ENCODE data around the gene C19orf47.
A peak's percentile ranks its signal among the peaks of the same experiment; 100 is the strongest.
"Not testable (repeated sequence)": the region's sequence is repeated elsewhere in the genome, so short reads cannot be mapped to it uniquely, and the experiment has no call there.

The C19orf47 gene

DNA sequence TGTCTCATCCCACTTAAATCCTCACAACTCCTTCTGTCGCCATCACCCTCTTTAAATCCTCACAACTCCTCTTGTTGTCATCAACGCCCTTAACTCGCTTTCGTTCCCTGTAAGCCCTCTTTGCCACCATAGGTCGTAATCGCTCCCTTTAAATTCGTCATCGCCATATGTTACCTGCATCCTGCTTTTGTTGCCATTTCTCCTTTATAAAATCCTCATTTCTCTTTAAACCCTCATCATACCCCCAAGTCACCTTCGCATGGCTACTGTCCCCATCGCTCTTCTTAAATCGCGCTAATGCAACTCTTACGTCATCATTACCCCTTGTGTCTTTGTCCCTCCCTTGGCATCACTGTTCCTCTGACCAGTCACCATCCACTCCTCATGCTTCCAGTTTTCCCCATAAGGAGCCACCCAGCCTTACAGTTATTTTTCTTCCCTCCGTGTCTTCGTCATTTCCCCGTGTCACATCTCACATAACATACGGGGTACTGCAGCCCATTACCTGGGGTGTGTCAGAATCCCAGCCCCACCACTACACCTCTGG lies 837 bp upstream of the C19orf47 start:
- DNase-seq (ENCODE audit: low spot score) = no peak

- no peak for DNase-seq (ENCODE audit: low spot score)
Observed at GRCh38 chr19:40344422-40344821, 3.8 kb downstream of the C19orf47 start.

GRCh38 chr19:40342644-40343311 lies 5.4 kb downstream of the C19orf47 start:
- no peak for DNase-seq (ENCODE audit: low spot score)

DNA sequence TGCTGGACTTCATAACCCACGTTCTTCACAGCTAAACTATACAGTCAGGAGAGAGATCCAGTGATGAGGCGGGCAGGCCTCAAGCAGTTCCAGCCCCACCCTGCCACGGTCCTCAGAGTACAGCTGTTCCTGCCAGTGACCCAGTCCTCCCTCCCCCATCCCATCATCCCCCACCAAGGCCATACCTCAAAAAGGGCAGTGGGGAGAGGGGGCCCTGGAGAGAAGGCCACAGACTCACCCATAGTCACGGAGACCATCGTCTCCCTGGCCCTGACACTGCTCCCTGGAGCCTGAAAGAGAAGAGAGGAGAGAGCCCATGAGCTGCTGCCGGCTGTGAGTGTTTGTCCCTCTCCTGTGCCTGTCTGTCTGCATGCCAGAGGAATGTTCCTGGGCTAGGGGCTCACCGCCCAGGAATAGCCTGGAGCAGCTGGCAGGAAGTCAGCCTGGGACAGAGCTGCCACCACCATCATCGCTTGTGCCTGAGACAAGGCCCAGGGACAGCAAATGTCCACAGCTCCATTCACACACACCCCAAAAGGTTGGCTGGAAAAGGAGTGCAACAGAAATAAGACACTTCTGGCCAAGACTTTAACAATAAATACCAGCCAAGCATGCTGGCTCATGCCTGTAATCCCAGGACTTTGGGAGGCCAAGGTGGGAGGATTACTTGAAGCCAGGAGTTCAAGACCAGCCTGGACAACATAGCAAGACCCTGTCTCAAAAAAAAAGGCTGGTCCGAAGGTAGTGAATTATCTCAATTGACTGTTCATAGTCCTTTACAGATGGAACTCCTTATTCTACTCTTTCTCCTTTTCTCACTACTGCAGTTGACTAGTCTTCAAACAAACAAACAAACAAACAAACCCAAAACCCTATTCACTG lies 6.4 kb downstream of the C19orf47 start:
- DNase-seq (ENCODE audit: low spot score) = no peak

DNA sequence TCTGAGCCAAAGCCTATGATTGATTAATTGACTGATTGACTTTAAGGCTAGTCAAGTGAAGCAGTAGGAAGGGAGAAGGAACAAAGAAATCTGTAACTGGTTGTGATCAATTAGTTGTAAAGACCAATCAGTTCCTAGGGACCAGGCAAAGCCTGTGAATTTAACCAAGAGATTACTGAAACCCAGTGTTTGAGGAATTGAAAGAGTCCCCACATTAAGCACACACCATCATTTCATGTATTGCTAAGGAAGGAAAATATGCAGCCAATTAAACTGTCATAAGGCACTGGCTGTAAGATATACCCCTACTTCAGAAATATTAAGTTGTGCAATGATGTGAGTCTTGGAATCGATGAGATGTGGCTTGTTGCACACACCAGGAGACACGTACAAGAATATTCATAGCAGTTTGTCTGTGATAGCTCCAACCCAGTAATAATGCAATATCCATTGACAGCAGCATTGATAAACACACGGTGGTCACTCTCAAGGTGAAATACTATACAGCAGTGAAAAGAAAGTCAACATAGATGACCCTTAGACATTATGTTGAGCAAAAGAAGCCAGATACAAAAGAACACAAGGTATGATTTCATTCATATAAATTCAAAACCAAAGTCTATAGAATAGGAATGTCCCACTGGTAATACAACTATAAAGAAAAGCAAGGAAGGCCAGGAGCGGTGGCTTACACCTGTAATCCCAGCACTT lies 9.0 kb downstream of the C19orf47 start:
- DNase-seq (ENCODE audit: low spot score) = no peak

DNA sequence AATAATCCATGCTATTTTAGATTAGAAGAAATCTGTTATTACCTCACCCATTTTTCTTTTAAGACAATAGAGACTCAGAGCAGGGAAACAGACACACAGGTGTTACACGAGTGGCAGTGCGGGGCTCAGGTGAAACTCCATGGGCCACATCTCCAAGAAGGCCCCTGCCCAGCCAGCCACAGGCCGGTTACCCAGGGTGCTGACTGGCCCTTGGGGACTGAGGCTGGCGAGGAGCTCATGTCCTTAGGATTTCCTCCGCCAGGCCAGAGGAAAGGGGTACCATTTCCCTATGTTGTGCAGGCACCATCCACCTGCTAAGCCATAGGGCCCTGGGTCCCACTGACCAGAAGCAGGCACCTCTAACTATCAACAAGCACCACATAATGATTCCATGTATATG lies 10.6 kb downstream of the C19orf47 start:
- DNase-seq (ENCODE audit: low spot score) = no peak

DNA sequence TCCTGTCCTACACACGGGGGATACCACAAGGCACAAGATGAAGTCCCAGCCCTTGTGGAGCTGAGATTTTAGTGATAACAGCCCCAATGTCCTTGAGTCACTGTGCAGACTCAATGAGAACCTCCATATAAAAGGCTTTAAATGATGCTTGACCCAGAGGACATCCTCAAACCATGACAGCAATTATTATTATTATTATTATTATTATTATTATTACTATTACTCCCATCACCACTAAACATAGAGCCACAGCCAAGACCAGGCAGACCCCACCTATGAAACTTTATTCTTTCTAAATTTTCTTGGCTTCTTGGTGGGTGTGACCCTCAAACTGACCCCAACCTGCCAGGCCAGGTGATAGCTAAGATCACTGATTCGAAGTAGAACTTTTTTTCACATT lies 11.1 kb downstream of the C19orf47 start:
- no peak for DNase-seq (ENCODE audit: low spot score)

GRCh38 chr19:40336601-40336900 lies 11.6 kb downstream of the C19orf47 start:
- DNase-seq (ENCODE audit: low spot score) = no peak

- DNase-seq (ENCODE audit: low spot score) = no peak
Observed at GRCh38 chr19:40335855-40336600, 12.2 kb downstream of the C19orf47 start.

DNA sequence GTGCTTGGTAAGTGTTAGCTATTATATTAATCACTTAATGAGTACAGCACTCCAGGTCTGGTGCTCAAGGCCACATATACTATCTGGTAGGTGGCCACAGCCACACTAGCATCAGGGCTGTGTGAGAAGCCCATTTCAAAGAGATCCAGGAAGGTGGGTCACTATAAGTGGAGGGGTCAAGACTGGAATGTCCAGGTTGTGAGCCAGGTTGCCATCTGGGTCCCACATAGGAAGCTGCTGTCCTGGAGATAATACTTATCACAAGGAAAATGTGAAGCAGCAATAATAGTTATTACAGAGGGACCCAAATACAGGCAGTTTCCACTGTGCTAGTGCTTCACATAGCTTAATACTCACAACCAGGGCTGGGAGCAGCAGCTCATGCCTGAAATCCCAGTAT lies 13.1 kb downstream of the C19orf47 start:
- DNase-seq (ENCODE audit: low spot score) = no peak

GRCh38 chr19:40333083-40333482 lies 15.1 kb downstream of the C19orf47 start:
- not testable (repeated sequence) for DNase-seq (ENCODE audit: low spot score)

DNA sequence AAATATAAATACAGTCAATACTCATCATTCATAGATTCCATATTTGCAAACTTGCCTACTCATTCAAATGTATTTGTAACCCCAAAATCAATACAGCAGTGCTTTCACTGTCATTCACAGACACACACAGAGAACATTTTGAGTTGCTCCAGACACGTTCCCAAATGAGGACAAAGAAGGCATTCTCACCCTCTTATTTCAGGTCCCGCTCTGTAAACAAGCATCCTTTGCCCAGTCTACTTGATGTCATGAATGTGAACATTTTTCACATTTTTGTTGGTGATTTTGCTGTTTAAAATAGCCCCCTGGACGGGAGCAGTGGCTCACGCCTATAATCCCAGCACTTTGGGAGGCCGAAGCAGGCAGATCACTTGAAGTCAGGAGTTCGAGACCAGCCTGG lies 15.5 kb downstream of the C19orf47 start:
- peak; percentile 53 for DNase-seq (ENCODE audit: low spot score)

DNA sequence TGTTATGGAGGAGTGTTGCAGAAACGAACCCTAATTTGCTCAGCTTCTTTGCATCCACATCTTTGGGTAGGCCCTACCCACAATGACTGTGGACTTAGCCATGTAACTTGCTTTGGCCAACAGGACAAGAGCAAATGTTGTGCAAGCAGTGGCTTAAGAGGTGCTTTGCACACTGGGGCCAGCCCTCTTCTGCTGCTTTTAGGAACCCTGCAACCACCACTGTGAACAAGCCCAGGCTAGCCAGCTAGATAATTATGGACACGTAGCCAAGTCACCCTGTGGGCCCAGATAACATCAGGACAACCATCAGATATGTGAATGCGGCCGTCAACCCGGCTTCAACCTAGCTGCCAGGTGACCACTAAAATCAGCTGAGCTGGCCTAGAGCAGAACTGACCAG lies 17.1 kb downstream of the C19orf47 start:
- no peak for DNase-seq (ENCODE audit: low spot score)

DNA sequence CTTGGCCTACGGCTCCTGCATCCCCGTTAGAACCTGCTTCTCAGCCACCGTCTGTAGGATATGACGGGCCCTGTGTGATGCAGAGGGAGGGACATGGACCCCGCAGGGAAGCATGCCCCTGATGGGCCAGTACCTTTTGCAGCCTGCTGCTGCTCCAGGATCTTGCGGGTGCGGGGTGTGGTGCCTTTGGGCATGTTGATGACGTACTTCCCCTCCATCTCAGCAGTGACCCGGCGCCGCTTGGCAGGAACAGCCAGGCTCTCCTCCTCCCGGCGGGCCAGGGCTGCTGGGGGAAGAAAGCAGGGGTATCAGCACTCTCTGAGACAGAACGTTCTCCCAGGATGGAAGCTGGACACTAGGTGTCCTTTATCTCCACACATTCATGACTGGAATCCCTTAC lies 22.0 kb downstream of the C19orf47 start:
- DNase-seq (ENCODE audit: low spot score) = no peak

DNA sequence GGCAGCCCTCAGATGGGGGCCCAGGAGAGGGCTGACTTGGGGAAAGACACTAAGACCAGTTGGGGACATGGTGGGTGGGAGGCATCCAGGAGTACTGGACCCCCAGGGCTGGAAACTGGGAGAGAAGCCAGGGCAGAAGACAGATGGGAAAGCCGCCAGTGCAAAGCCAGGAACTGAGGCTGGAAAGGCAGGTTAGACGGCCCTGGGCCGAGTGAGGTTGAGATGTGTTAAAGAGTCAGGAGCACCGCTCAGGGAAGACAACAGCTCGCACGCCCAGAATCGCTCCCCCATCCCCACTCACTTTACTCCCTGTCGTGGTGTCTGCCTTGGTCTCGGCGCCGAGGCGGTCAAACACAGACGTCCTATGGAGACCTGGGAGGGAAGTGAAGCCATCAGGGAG lies 24.5 kb downstream of the C19orf47 start:
- no peak for DNase-seq (ENCODE audit: low spot score)

GRCh38 chr19:40322951-40323615 lies 25.1 kb downstream of the C19orf47 start:
- no peak for DNase-seq (ENCODE audit: low spot score)

- DNase-seq (ENCODE audit: low spot score) = no peak
Observed at GRCh38 chr19:40322271-40322610, 26.0 kb downstream of the C19orf47 start.

- no peak for DNase-seq (ENCODE audit: low spot score)
Observed at GRCh38 chr19:40321566-40322270, 26.5 kb downstream of the C19orf47 start.

DNA sequence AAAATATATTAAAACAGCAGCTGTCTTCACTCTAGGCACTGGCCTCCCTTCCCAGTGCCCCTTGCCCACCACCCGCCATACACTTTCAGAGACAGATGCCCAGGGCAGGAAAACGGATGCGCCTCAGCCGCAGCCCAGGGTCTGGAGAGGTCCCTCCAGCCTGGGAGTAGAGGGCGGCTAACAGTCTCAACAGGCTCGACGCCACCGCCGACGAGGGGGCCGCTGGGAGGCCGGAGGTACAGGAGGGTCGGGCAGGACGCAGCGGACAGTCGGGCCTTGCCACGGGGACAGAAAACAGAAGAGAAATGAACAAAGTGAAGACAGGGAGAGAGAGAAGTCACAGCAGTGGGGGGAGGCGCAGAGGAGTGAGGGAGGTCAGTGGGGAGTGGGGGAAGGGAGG lies 27.1 kb downstream of the C19orf47 start:
- DNase-seq (ENCODE audit: low spot score) = no peak

DNA sequence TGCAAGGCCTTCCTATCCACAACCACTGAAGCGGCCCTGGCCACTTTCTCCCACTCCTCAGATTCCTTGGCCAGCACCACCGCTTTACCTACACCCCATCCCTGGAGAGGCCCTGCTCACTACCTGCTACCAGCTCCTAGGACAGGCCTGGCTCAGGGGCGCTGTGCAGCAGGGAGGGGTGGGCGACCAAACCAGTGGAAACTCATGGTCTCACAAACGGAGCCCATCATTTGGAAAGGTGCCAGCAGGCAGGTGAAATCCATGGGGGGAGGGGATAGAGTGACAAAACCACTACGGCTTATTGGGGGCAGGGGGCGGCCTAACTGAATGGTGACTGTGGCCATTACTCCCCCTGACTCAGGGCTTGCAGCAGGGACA lies 27.6 kb downstream of the C19orf47 start:
- DNase-seq (ENCODE audit: low spot score) = no peak

GRCh38 chr19:40317338-40317737 lies 30.9 kb downstream of the C19orf47 start:
- DNase-seq (ENCODE audit: low spot score) = no peak

Data from putamen (tissue), 1 donor.